Testis (tissue), 2 donors: ENCODE measurements around the gene ARHGAP1.

ENCODE experiments used
- POLR2A ChIP-seq: fragments of 450-650 bp; IDR thresholded peaks from one replicate; pipeline ENCODE4 v1.6.1; 2017; ENCODE audit warnings: antibody characterized with exemption, mild to moderate bottlenecking, moderate library complexity
- TF ChIP-seq, protein P1 (sequence below), 3 experiments: fragments of 450-650 bp in 2 of 3; fragments of 200-600 bp in 1 of 3; sonication (generic) in 1 of 3; IDR thresholded peaks; one replicate each; pipeline ENCODE4 v1.5.1; 2016 to 2019; ENCODE audit warnings: antibody characterized with exemption in 3 of 3, mild to moderate bottlenecking in 2 of 3, moderate library complexity in 1 of 3

DNA sequence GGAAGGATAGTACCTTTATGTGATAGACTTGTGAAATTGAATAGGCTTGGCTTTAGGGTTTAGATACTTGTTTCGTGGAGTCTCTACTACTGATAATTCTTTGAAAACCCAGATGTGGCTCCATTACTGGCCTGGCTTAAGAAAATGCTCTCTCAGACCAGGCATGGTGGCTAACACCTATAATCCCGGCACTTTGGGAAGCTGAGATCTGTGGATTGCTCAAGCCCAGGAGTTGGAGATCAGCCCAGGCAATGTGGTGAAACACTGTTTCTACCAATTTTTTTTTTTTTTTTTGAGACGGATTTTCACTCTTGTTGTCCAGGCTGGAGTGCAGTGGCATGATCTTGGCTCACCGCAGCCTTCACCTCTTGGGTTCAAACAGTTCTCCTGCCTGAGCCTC, 42.2 kb downstream of the ARHGAP1 start:
- TF ChIP-seq, protein P1, sequence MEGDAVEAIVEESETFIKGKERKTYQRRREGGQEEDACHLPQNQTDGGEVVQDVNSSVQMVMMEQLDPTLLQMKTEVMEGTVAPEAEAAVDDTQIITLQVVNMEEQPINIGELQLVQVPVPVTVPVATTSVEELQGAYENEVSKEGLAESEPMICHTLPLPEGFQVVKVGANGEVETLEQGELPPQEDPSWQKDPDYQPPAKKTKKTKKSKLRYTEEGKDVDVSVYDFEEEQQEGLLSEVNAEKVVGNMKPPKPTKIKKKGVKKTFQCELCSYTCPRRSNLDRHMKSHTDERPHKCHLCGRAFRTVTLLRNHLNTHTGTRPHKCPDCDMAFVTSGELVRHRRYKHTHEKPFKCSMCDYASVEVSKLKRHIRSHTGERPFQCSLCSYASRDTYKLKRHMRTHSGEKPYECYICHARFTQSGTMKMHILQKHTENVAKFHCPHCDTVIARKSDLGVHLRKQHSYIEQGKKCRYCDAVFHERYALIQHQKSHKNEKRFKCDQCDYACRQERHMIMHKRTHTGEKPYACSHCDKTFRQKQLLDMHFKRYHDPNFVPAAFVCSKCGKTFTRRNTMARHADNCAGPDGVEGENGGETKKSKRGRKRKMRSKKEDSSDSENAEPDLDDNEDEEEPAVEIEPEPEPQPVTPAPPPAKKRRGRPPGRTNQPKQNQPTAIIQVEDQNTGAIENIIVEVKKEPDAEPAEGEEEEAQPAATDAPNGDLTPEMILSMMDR (IDR thresholded peaks at IDR 0.05) = no peak
- no peak for TF ChIP-seq POLR2A
